Tongue (tissue), 2 donors: ENCODE measurements around the gene EHF. TPM values are rescaled to one million over a fixed set of nuclear protein-coding genes. Genes with fewer than 3 reads are reported as not detected.
A peak's percentile ranks its signal among the peaks of the same experiment; 100 is the strongest.
"Not testable (repeated sequence)": the region's sequence is repeated elsewhere in the genome, so short reads cannot be mapped to it uniquely, and the experiment has no call there.

Experiments
- DNase-seq: peaks from one replicate; pipeline ENCODE4 v3.0.0-alpha.2; 2015
- total RNA-seq: library from RNA; depleted of rRNA; stranded (reverse); fragments of >200 nt; gene quantifications from one replicate; pipeline ENCODE4 v1.2.3, GENCODE V29; 2014

The EHF gene
- total RNA-seq, 1 donor from 2014 or later = 105 TPM

GRCh38 chr11:34668583-34669053 lies 47.7 kb downstream of the EHF start:
- DNase-seq = no peak

- DNase-seq = no peak
These were observed 48.6 kb downstream of the EHF start for GRCh38 chr11:34669458-34669857.

GRCh38 chr11:34671117-34671516 lies 50.2 kb downstream of the EHF start:
- no peak for DNase-seq

GRCh38 chr11:34671946-34672345 lies 51.1 kb downstream of the EHF start:
- no peak for DNase-seq

- no peak for DNase-seq
These were observed 53.1 kb downstream of the EHF start for GRCh38 chr11:34674038-34674437.

GRCh38 chr11:34676227-34676626 lies 55.3 kb downstream of the EHF start:
- DNase-seq = no peak

GRCh38 chr11:34679681-34680080 lies 58.8 kb downstream of the EHF start:
- peak; percentile 81 for DNase-seq

- peak; percentile 10 for DNase-seq
These were observed 59.3 kb downstream of the EHF start for GRCh38 chr11:34680206-34680605.

- no peak for DNase-seq
These were observed 60.2 kb downstream of the EHF start for GRCh38 chr11:34680918-34681586.

GRCh38 chr11:34682825-34683224 lies 61.9 kb downstream of the EHF start:
- DNase-seq = no peak

GRCh38 chr11:34683396-34683795 lies 62.5 kb downstream of the EHF start:
- DNase-seq = no peak

- DNase-seq = no peak
These were observed 65.0 kb downstream of the EHF start for GRCh38 chr11:34685864-34686263.

GRCh38 chr11:34692299-34692698 lies 71.4 kb downstream of the EHF start:
- DNase-seq = not testable (repeated sequence)

GRCh38 chr11:34696862-34697261 lies 76.0 kb downstream of the EHF start:
- no peak for DNase-seq

- no peak for DNase-seq
These were observed 86.0 kb downstream of the EHF start for GRCh38 chr11:34706709-34707461.

- DNase-seq = no peak
These were observed 86.6 kb downstream of the EHF start for GRCh38 chr11:34707462-34707840.

Other genes with a start within 250 kb of the EHF start
- gene CAT, start 182.2 kb upstream of the EHF start, total RNA-seq = 118 TPM
- gene ELF5, start 107.3 kb upstream of the EHF start, total RNA-seq = 7.3 TPM